Measurements from ENCODE around the gene ZFX.

Gene ZFX

GRCh38 chrX:24158881-24159280 is 9.4 kb downstream of the ZFX start:
- no peak for DNase-seq (ENCODE audit: low read depth)
- H3K4me3 ChIP-seq (ENCODE audit: control insufficient read depth, low read depth, low read length): no peak overlapping the region
- no peak for TF ChIP-seq CTCF (conservative IDR thresholded peaks at IDR 0.05; ENCODE audit: control insufficient read depth, insufficient read depth, low read depth, low read length)

- no peak for DNase-seq (ENCODE audit: low read depth)
- no peak for TF ChIP-seq CTCF (conservative IDR thresholded peaks at IDR 0.05; ENCODE audit: control insufficient read depth, insufficient read depth, low read depth, low read length)
- no peak overlapping the region for H3K4me3 ChIP-seq (ENCODE audit: control insufficient read depth, low read depth, low read length)
Observed at GRCh38 chrX:24166078-24166477, 16.5 kb downstream of the ZFX start.

- TF ChIP-seq CTCF (conservative IDR thresholded peaks at IDR 0.05; ENCODE audit: control insufficient read depth, insufficient read depth, low read depth, low read length): no peak
- H3K4me3 ChIP-seq (ENCODE audit: control insufficient read depth, low read depth, low read length): no peak overlapping the region
- DNase-seq (ENCODE audit: low read depth): no peak
Observed at GRCh38 chrX:24167719-24168472, 18.4 kb downstream of the ZFX start.

GRCh38 chrX:24168807-24169206 is 19.3 kb downstream of the ZFX start:
- H3K4me3 ChIP-seq (ENCODE audit: control insufficient read depth, low read depth, low read length): no peak overlapping the region
- DNase-seq (ENCODE audit: low read depth): no peak
- no peak for TF ChIP-seq CTCF (conservative IDR thresholded peaks at IDR 0.05; ENCODE audit: control insufficient read depth, insufficient read depth, low read depth, low read length)

GRCh38 chrX:24169211-24169610 is 19.7 kb downstream of the ZFX start:
- peak; percentile 44 for DNase-seq (ENCODE audit: low read depth)
- no peak for TF ChIP-seq CTCF (conservative IDR thresholded peaks at IDR 0.05; ENCODE audit: control insufficient read depth, insufficient read depth, low read depth, low read length)
- no peak overlapping the region for H3K4me3 ChIP-seq (ENCODE audit: control insufficient read depth, low read depth, low read length)

GRCh38 chrX:24173115-24173847 is 23.8 kb downstream of the ZFX start:
- H3K4me3 ChIP-seq (ENCODE audit: control insufficient read depth, low read depth, low read length): no peak overlapping the region
- DNase-seq (ENCODE audit: low read depth): no peak
- no peak for TF ChIP-seq CTCF (conservative IDR thresholded peaks at IDR 0.05; ENCODE audit: control insufficient read depth, insufficient read depth, low read depth, low read length)

Data from fibroblast of mammary gland (primary cell).